ACC112 (cell line): Measurements from ENCODE around the gene UBALD2.
"Not testable (repeated sequence)": the region's sequence is repeated elsewhere in the genome, so short reads cannot be mapped to it uniquely, and the experiment has no call there.

ENCODE experiments used
- H2AFZ ChIP-seq: fragments of 200-600 bp; sonication (generic); one replicate; pipeline ENCODE4 v1.6.0; 2017; ENCODE audit warnings: antibody characterized with exemption, low read length; ENCODE audit not compliant: unreplicated experiment
- H3K27ac ChIP-seq: fragments of 200-600 bp; sonication (generic); 2 replicates; pipeline ENCODE4 v1.5.1; 2014; ENCODE audit warnings: low read depth, mild to moderate bottlenecking, antibody characterized with exemption, low read length, moderate library complexity
- H3K27me3 ChIP-seq: fragments of 200-600 bp; sonication (generic); 2 replicates; pipeline ENCODE4 v1.6.1; 2014; ENCODE audit warnings: mild to moderate bottlenecking, antibody characterized with exemption, low read length, moderate library complexity, mixed read lengths; ENCODE audit not compliant: insufficient read depth
- H3K36me3 ChIP-seq: fragments of 200-600 bp; sonication (generic); 2 replicates; pipeline ENCODE4 v1.6.1; 2016; ENCODE audit warnings: mild to moderate bottlenecking, antibody characterized with exemption, low read length, moderate library complexity, mixed read lengths; ENCODE audit not compliant: insufficient read depth
- H3K4me1 ChIP-seq: fragments of 200-600 bp; sonication (generic); one replicate; pipeline ENCODE4 v1.6.1; 2016; ENCODE audit warnings: low read length, mixed read lengths; ENCODE audit not compliant: insufficient read depth, unreplicated experiment, control insufficient read depth
- H3K4me3 ChIP-seq: fragments of 200-600 bp; sonication (generic); 2 replicates; pipeline ENCODE4 v1.5.1; 2014; ENCODE audit warnings: mild to moderate bottlenecking, low read depth, low read length
- H3K79me2 ChIP-seq: fragments of 200-600 bp; sonication (generic); one replicate; pipeline ENCODE4 v1.6.0; 2016; ENCODE audit warnings: low read length; ENCODE audit not compliant: control insufficient read depth, unreplicated experiment, insufficient read depth

Gene UBALD2

DNA sequence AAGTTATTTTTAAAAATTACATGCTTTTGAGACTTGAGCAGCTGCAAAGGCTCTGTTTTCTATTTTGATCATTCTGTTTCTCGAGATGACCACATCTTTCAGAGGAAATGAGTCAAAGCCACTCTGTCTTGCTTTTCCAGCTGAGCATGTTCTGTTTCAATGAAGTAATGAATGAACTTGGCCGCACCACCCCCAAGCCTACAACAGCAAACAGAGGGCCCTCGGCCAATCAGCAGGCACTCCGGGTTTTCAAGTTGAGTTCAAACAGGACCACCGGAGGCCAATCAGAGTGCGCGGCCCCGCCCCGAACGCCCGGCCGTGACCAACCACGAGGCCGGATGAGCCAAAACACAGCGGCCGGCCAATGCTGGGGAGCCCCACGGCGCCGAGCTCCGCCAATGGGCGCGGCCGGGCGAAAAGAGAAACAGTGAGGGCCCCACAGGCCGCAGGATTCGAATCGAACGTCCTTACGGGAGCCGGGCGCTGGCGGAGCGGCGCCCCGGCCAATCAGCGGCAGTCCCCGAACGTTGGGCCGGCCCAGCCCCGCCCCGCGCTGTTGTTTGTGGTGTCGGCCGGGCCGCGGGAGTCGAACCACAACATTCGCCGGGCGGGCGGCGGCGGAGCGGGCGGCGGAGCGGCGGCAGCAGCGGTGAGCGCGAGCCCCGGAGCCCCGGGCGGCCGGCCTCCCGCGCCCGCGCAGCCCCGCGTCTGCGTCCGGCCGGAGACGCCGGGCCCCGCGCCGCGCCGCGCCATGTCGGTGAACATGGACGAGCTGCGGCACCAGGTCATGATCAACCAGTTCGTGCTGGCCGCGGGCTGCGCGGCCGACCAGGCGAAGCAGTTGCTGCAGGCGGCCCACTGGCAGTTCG is at the start of gene UBALD2:
UBALD2 (plus strand) TSS at position 594 of the 869 bp plus-strand sequence; CDS start at position 752, 158 bp downstream.
- Histone ChIP-seq H3K4me3 (peak within 1 kb of the TSS; percentile 84), H3K4me1 (peaks cover 30% of the 10 kb centered on the region), H2AFZ (peak within 1 kb of the TSS; percentile 77), H3K79me2 (peaks cover 43% of the 10 kb centered on the region), H3K36me3 (no peaks in the 10 kb centered on the region), H3K27ac (peak within 1 kb of the TSS; percentile 80), H3K27me3 (no peaks in the 10 kb centered on the region)

DNA sequence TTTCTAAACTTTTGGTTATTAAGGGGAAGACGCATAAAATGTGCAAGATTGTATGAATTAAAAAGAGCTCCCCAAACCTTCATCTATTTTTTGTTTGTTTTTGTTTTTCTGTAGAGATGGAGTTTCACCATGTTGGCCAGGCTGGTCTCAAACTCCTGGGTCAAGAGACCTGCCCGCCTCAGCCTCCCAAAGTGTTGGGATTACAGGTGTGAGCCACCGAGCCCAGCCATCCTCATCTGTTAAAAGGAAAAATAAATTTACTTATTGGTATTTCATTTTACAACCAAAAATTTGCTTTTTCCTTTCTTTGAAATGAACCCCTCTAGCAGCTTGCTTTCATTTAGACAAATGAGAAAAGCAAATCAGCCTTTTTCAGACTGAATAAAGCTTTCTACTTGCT is 48.1 kb upstream of the UBALD2 start:
- H3K27me3 ChIP-seq, result 0 out of 2 replicates have a peak, but pooled peaks cover 3% of the 10 kb centered on the region
- H3K36me3 ChIP-seq, result no peaks in the 10 kb centered on the region
- no peak overlapping the region for H3K27ac ChIP-seq
- no peak overlapping the region for H3K4me3 ChIP-seq
- no peak overlapping the region for H2AFZ ChIP-seq
- no peaks in the 10 kb centered on the region for H3K79me2 ChIP-seq
- H3K4me1 ChIP-seq, result no peaks in the 10 kb centered on the region

DNA sequence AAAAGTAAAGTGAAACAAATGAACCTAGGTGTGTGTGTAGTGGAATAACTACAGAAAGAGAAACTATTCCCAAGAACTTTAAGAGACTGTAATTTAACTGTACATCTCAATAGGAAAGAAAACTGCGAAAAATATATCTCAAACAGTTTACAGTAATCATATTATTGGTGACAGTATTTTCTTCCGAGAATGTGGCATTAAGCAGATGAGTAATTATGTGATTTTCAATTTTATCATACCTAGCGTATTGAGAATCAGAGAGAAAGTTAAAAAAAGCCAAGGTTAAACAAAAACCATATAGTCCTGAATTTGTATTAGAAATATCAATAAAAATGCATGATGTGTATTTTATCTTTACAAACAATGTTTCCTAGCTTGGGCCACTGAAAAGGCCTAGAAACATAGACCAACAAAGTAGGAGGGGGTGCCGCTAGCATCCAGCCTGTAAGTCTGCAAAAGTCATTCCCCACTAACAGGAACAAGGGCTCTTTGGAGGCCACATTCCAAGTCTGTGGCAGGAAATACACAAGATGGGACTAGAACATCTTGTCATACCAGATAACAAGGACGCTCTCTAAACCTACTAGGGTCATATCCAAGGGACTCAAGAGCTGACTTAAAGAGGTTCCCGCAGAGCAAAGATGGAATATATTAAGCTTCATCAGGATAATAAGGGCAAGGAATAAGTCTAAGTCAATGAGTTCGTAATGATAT is 45.3 kb upstream of the UBALD2 start:
- Histone ChIP-seq H3K4me1 (no peaks in the 10 kb centered on the region), H3K27ac (no peak overlapping the region), H3K27me3 (no peaks in the 10 kb centered on the region), H3K4me3 (no peak overlapping the region), H3K79me2 (no peaks in the 10 kb centered on the region), H2AFZ (no peak overlapping the region), H3K36me3 (no peaks in the 10 kb centered on the region)

DNA sequence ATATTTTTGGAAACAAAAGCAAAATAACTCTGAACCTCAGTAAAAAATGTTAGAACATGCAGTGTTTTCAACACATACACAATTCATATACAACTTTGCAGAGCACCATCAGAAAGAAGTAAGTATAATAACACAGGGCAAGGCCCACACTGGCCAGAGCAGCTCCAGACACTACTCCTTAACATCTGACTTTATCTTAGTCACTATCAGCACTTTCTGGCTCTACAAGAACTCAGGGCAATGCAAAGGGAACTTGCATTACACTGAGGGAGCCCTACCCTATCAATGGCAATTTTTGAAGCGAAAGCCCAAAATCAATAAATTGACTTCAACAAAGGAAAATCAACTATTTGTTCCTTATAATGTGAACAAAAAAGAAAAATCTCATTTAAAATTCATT is 41.3 kb upstream of the UBALD2 start:
- no peaks in the 10 kb centered on the region for H3K79me2 ChIP-seq
- no peaks in the 10 kb centered on the region for H3K36me3 ChIP-seq
- H3K27me3 ChIP-seq, result no peaks in the 10 kb centered on the region
- H3K4me3 ChIP-seq, result no peak overlapping the region
- H3K4me1 ChIP-seq, result no peaks in the 10 kb centered on the region
- no peak overlapping the region for H3K27ac ChIP-seq
- no peak overlapping the region for H2AFZ ChIP-seq

DNA sequence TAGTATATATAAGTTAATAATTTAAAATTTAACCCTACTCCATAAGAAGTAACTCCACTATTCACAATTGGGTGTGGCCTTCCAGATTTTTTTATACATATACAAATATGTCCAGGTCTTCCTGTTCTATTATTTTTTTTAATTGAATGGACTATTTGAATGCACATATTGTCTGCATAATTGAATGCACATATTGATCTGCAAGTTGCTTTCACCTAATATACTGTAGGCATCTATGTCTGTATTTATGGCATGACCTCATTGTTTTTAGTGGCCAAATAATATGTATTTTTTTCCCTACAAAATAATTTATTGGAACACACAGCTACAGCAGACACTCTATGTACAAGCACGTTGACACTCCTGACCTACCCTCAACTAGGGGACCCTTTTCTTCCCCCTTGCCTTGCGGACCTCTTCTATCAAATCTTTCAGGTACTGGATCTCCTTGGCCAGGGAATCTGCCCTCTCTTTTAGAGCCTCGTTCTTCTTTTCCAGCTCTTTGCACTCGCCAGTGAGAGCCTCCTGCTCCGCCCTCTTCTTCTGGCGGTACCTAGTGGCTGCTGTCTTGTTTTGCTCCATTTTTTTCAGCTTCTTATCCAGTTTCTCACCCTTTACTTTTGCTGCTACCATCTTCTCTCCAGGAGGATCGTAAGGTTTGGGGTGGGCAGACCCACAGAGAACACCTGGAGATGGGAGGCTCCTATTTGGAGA is 39.6 kb upstream of the UBALD2 start:
- H3K27me3 ChIP-seq, result peaks cover 14% of the 10 kb centered on the region
- H3K4me3 ChIP-seq, H3K36me3 ChIP-seq, H2AFZ ChIP-seq, H3K27ac ChIP-seq, H3K79me2 ChIP-seq, H3K4me1 ChIP-seq: not testable (repeated sequence)

DNA sequence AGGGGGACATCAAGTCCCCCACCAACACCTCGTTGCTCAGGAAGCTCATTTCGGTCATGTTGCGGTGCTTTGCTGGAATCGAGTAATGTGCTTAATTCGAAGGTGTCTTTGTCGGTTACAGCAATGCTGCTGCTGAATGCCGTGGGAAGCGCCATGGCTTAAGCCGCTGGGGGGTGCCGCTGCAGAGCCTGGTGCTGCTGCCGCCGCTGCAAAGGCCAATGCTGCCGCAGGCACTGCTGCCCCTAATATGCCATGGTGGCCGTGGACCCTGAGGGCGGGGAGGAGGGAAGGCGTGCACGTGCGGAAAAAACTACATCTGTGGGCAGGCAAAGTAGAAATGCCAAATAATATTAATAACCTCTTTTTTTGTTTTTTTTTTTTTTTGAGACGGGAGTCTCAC is 38.4 kb upstream of the UBALD2 start:
- H3K36me3 ChIP-seq, H3K27ac ChIP-seq, H3K4me3 ChIP-seq, H3K79me2 ChIP-seq, H2AFZ ChIP-seq, H3K4me1 ChIP-seq: not testable (repeated sequence)
- H3K27me3 ChIP-seq, result peaks cover 14% of the 10 kb centered on the region

DNA sequence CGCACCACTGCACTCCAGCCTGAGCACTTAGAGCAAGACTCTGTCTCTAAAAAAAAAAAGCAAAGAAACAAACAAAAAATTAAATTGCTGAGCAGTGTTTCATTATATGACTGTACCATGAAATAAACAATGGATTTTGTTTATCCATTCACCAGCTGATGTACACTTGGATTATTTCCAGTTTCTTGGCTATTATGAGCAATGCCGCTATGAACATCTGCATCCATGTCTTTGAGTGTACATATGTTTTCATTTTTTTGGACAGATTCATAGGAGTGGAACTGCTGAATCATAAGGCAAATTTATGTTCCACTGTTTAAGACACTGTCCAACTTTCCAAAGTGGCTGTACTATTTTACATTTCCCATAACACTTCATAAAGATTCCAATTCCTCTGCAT is 32.8 kb upstream of the UBALD2 start:
- Histone ChIP-seq H3K27ac (no peak overlapping the region), H3K27me3 (peaks cover 14% of the 10 kb centered on the region), H2AFZ (peak overlapping the region; percentile 43), H3K36me3 (no peaks in the 10 kb centered on the region), H3K4me3 (no peak overlapping the region), H3K79me2 (no peaks in the 10 kb centered on the region), H3K4me1 (peaks cover 8% of the 10 kb centered on the region)

DNA sequence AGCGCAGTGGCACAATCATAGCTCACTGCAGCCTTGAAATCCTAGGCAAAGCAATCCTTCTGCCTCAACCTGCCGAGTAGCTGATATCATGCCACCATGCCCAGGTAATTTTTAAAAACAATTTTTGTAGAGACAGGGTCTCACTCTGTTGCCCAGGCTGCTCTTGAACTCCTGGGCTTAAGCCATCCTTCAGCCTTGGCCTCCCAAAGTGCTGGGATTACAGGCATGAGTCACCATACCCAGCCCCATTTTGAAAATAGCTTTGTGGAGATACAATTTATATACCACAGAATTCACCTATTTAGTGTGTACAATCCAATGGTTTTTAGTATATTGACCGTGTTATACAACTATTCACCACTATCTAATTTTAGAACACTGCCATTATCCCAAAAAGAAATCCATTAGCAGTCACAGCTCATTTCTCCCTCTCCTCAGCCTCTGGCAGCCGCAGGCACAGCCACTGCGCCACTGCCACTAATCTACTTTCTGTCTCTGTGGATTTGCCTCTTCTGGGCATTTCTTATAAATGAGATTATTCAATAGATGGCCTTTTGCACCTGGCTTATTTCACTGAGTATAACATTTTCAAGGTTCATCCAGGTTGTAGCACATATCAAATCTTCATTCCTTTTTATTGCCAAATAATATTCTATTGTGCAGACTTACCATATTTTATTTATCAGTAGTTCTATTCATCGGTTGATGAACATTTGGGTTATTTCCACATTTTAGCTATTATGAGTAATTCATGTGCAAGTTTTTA is 31.4 kb upstream of the UBALD2 start:
- H3K27me3 ChIP-seq, result peaks cover 20% of the 10 kb centered on the region
- no peak overlapping the region for H3K4me3 ChIP-seq
- no peaks in the 10 kb centered on the region for H3K36me3 ChIP-seq
- no peak overlapping the region for H2AFZ ChIP-seq
- H3K79me2 ChIP-seq, result no peaks in the 10 kb centered on the region
- peaks cover 8% of the 10 kb centered on the region for H3K4me1 ChIP-seq
- no peak overlapping the region for H3K27ac ChIP-seq

DNA sequence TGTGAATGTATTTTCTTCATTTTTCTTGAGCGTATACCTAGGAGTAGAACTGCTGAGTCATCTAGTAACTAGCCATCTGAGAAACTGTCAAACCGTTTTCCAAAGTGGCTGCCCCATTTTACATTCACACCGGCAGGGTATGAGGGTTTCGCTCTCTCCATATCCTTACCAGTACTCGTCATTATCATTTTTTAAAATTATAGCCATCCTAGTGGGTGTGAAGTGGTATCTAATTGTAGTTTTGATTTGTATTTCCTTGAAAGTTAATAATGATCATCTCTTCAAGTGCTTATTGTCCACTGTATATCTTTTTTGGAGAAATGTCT is 30.8 kb upstream of the UBALD2 start:
- peaks cover 21% of the 10 kb centered on the region for H3K27me3 ChIP-seq
- H3K36me3 ChIP-seq, result no peaks in the 10 kb centered on the region
- H3K79me2 ChIP-seq, result no peaks in the 10 kb centered on the region
- no peak overlapping the region for H2AFZ ChIP-seq
- H3K4me3 ChIP-seq, result no peak overlapping the region
- H3K27ac ChIP-seq, result no peak overlapping the region
- H3K4me1 ChIP-seq, result peaks cover 8% of the 10 kb centered on the region

DNA sequence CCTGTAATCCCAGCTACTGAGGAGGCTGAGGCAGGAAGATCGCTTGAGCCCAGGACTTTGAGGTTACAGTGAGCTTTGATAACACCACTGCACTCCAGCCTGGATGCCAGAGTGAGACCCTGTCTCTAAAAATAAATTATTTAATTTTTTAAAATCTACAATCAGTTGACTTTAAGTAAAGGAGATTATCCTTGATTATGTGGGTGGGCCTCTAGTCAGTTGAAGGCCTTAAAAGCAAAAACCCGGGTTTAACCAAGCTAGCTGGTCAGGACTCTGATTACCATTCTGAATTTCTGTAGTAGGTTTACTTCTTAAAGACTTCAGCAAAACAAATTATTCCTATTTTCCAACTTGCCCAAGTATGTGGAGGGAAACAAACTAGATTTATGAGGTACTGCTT is 29.3 kb upstream of the UBALD2 start:
- peaks cover 21% of the 10 kb centered on the region for H3K27me3 ChIP-seq
- no peaks in the 10 kb centered on the region for H3K79me2 ChIP-seq
- H3K27ac ChIP-seq, result no peak overlapping the region
- no peaks in the 10 kb centered on the region for H3K36me3 ChIP-seq
- peaks cover 8% of the 10 kb centered on the region for H3K4me1 ChIP-seq
- H3K4me3 ChIP-seq, result no peak overlapping the region
- no peak overlapping the region for H2AFZ ChIP-seq
